PFSK-1 (cell line): ENCODE measurements around the gene TMEM40.

ENCODE experiments used
- POLR2AphosphoS5 ChIP-seq: IDR thresholded peaks from 2 replicates; pipeline ENCODE4 v1.6.1; 2012; ENCODE audit warnings: low read depth, mild to moderate bottlenecking, control low read depth, low read length, moderate library complexity
- SIN3A ChIP-seq: IDR thresholded peaks from 2 replicates; pipeline ENCODE4 v1.6.1; 2012; ENCODE audit warnings: mild to moderate bottlenecking, low read length, moderate library complexity, borderline replicate concordance; ENCODE audit not compliant: insufficient read depth
- TAF1 ChIP-seq: IDR thresholded peaks from 2 replicates; pipeline ENCODE4 v1.6.1; 2012; ENCODE audit warnings: low read length, control low read depth, borderline replicate concordance; ENCODE audit not compliant: insufficient read depth
- TF ChIP-seq, protein P1 (sequence below), 2 experiments: IDR thresholded peaks; 2 replicates each; pipeline versions ENCODE4 v1.6.1 to v1.8.0; 2011 to 2012; ENCODE audit warnings: low read depth in 2 of 2, low read length in 2 of 2, control low read depth in 1 of 2, inconsistent platforms in 1 of 2, mild to moderate bottlenecking in 1 of 2, moderate library complexity in 1 of 2; ENCODE audit not compliant: insufficient read depth in 1 of 2

DNA sequence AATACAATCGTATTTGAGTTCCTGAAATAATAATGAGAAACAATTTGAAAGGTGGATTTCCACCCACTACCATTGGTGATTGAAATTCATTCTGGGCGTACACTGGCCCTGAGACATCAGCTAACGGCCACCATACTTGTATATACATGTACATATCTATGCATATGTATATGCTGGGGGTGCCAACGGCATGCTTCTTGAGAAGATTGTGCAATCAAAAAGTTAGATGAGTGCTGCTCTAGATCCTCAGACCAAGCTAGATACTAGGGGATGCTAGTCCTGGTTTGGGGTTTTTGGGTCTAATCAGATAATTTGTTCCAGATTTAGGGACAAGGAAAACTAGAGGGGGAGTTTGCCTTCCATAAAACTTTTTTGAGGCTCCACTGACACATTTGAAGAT, 2.9 kb downstream of the TMEM40 start:
- TF ChIP-seq, protein P1, sequence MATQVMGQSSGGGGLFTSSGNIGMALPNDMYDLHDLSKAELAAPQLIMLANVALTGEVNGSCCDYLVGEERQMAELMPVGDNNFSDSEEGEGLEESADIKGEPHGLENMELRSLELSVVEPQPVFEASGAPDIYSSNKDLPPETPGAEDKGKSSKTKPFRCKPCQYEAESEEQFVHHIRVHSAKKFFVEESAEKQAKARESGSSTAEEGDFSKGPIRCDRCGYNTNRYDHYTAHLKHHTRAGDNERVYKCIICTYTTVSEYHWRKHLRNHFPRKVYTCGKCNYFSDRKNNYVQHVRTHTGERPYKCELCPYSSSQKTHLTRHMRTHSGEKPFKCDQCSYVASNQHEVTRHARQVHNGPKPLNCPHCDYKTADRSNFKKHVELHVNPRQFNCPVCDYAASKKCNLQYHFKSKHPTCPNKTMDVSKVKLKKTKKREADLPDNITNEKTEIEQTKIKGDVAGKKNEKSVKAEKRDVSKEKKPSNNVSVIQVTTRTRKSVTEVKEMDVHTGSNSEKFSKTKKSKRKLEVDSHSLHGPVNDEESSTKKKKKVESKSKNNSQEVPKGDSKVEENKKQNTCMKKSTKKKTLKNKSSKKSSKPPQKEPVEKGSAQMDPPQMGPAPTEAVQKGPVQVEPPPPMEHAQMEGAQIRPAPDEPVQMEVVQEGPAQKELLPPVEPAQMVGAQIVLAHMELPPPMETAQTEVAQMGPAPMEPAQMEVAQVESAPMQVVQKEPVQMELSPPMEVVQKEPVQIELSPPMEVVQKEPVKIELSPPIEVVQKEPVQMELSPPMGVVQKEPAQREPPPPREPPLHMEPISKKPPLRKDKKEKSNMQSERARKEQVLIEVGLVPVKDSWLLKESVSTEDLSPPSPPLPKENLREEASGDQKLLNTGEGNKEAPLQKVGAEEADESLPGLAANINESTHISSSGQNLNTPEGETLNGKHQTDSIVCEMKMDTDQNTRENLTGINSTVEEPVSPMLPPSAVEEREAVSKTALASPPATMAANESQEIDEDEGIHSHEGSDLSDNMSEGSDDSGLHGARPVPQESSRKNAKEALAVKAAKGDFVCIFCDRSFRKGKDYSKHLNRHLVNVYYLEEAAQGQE (IDR thresholded peaks at IDR 0.05; ENCODE audit: insufficient read depth in 1 of 2, low read depth in 2 of 2, low read length in 2 of 2) = no peak
- TF ChIP-seq POLR2AphosphoS5 (no peak), TAF1 (no peak), SIN3A (no peak)
